ENCODE results near the gene GADD45B.
"Not testable (repeated sequence)": the region's sequence is repeated elsewhere in the genome, so short reads cannot be mapped to it uniquely, and the experiment has no call there.

- not testable (repeated sequence) for TF ChIP-seq CTCF (IDR thresholded peaks at IDR 0.05; ENCODE audit: low read depth, low read length, poor library complexity, severe bottlenecking); EZH2phosphoT487 (IDR thresholded peaks at IDR 0.05; ENCODE audit: borderline replicate concordance, low read length)
Observed at GRCh38 chr19:2493448-2493847, 17.5 kb downstream of the GADD45B start.
